ENCODE measurements around the gene SH3D19.

GRCh38 chr4:151246742-151247141 lies 78.7 kb downstream of the SH3D19 start:
- TF ChIP-seq CTCF (IDR thresholded peaks at IDR 0.05): no peak
- no peak for TF ChIP-seq POLR2A (IDR thresholded peaks at IDR 0.05)

All from Peyer's patch (tissue), 4 donors.